IgD-negative memory B cell (primary cell): Measurements from ENCODE around the gene HRH4. TPM values are rescaled to one million over a fixed set of nuclear protein-coding genes. Genes with fewer than 3 reads are reported as not detected.

ENCODE experiments used
- H3K27ac Mint-ChIP-seq, 3 donors: one replicate each; pipeline ENCODE4 v1.8.0; 2020 to 2022; ENCODE audit warnings: mild to moderate bottlenecking in 3 of 3, mixed read lengths in 3 of 3, moderate library complexity in 1 of 3
- H3K27me3 Mint-ChIP-seq: one replicate; pipeline ENCODE4 v1.8.0; 2021; ENCODE audit warnings: mixed read lengths
- H3K36me3 Mint-ChIP-seq: one replicate; pipeline ENCODE4 v1.8.0; 2020; ENCODE audit warnings: mild to moderate bottlenecking, mixed read lengths
- H3K4me1 Mint-ChIP-seq, 3 donors: one replicate each; pipeline ENCODE4 v1.8.0; 2020 to 2022; ENCODE audit warnings: mixed read lengths in 3 of 3, mild to moderate bottlenecking in 1 of 3
- H3K4me3 Mint-ChIP-seq, 4 donors: one replicate each; pipeline ENCODE4 v1.8.0; 2020 to 2022; ENCODE audit warnings: mild to moderate bottlenecking in 4 of 4, mixed read lengths in 4 of 4, moderate library complexity in 3 of 4
- H3K9me3 Mint-ChIP-seq, 3 donors: one replicate each; pipeline ENCODE4 v1.8.0; 2020 to 2021; ENCODE audit warnings: mixed read lengths in 3 of 3, mild to moderate bottlenecking in 1 of 3
- polyA plus RNA-seq: library from polyadenylated mRNA; unstranded; fragments of 300-500 nt; fragmentation: Illumina TruSeq; gene quantifications from one replicate; pipeline ENCODE4 v1.2.3, GENCODE V29; 2021

Gene HRH4
- polyA plus RNA-seq, 1 donor from 2014 or later, result not detected

DNA sequence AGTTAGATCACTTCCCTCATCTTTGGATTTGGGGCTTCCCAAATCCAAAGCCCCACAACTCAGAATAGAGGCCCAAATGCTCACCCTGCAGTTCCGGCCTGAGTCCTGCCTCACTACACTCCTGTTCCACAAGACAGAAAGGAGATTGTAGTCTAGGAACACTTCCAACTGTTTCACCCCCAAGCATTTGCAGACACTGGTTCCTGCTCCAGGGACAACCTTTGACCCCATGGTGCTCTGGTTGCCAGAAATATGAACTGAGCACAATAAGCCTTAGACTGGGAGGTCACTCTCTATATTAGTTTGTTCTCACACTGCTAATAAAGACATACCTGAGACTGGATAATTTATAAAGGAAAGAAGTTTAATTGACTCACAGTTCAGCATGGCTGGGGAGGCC lies 49.0 kb downstream of the HRH4 start:
- no peak overlapping the region for H3K27ac Mint-ChIP-seq
- H3K4me3 Mint-ChIP-seq, result no peak overlapping the region

DNA sequence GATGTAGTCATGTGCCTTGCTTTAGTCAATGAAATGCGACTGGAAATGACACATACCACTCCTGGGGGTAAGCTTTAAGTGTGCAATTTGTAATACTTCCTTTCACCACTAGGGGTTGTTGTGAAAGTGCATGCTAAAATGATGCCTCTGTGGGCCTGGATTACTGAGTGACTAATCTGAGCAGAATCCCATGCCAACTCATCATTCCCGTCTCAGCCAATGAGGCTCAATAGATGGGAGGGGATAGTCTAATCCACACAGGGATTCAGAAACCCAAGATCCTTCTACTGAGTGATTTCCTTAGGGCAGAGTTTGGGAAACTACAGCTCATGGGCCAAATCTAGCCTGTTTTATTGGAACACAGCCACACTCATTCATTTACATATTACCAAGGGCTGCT lies 54.0 kb downstream of the HRH4 start:
- Mint-ChIP-seq H3K9me3 (no peaks in the 10 kb centered on the region), H3K4me1 (no peaks in the 10 kb centered on the region), H3K36me3 (no peaks in the 10 kb centered on the region), H3K4me3 (no peak overlapping the region), H3K27ac (no peak overlapping the region), H3K27me3 (peaks cover 3% of the 10 kb centered on the region)

More for the DNA sequence above, 49.0 kb downstream of the HRH4 start:
- no peaks in the 10 kb centered on the region for H3K4me1 Mint-ChIP-seq
- peaks cover 0 to 2% (median 2%) of the 10 kb centered on the region in 3 donors for H3K9me3 Mint-ChIP-seq
- H3K36me3 Mint-ChIP-seq, result no peaks in the 10 kb centered on the region
- H3K27me3 Mint-ChIP-seq, result no peaks in the 10 kb centered on the region

DNA sequence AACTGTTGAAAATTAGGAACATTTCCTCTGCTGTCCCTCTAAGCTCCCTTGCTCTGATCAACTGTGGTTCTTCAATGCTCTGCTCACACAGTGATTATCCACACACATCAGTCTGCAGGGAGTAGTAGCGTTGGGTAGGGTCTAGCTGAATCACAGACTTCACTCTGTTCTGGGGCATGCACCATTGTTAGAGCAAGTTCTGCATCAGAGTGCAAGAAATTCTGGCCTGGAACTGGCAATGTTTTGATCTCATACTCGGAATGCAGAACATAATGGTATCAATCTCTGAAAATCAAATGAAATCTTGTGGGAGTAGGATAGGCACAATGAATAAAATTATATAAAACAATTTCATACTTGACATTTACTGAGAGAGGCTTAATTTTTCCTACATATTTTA lies 55.3 kb downstream of the HRH4 start:
- Mint-ChIP-seq H3K36me3 (no peaks in the 10 kb centered on the region), H3K27me3 (peaks cover 3% of the 10 kb centered on the region), H3K4me3 (no peak overlapping the region), H3K4me1 (no peaks in the 10 kb centered on the region), H3K9me3 (no peaks in the 10 kb centered on the region), H3K27ac (no peak overlapping the region)

DNA sequence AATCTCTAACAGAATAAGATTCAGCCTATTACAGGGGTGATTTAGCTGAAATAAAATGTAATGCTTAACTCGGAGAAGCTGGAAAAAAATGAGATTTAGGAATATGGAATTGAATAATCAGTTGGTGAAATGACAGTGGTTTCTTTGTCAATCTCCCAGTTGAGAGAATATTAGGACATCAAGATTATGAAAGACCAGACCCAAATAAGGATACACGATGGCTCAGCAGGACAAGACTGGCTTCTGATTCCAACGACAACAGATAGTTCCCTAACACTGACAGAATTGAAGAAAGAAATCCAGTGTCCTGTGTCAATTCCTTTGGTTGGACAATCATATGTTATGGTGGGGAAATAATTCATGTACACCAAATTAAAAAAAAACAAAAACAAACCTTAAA lies 55.8 kb downstream of the HRH4 start:
- no peaks in the 10 kb centered on the region for H3K9me3 Mint-ChIP-seq
- H3K4me1 Mint-ChIP-seq, result no peaks in the 10 kb centered on the region
- H3K36me3 Mint-ChIP-seq, result no peaks in the 10 kb centered on the region
- peaks cover 3% of the 10 kb centered on the region for H3K27me3 Mint-ChIP-seq
- H3K27ac Mint-ChIP-seq, result no peak overlapping the region
- H3K4me3 Mint-ChIP-seq, result no peak overlapping the region

DNA sequence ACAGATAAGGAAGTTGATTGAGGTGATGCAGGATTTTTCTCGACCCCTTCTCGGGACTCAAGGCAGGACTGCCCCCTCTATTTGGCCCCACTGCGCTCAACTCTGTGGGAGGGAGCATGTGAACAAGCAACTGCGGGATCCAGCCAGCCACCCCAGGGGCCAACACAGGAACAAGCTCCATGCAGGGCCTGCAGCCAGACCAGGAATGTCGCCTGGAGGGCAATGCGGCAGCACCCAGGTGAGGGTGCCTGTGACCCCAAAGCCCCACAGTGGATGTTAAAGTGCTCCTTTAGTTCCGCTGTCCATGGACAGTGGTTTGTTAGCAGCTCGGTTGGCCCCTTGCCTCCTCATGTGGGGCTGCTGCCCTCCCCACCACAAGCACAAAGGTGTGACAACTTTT lies 57.1 kb downstream of the HRH4 start:
- H3K4me3 Mint-ChIP-seq, result no peak overlapping the region
- no peaks in the 10 kb centered on the region for H3K36me3 Mint-ChIP-seq
- no peaks in the 10 kb centered on the region for H3K9me3 Mint-ChIP-seq
- H3K27ac Mint-ChIP-seq, result no peak overlapping the region
- H3K27me3 Mint-ChIP-seq, result peaks cover 3% of the 10 kb centered on the region
- H3K4me1 Mint-ChIP-seq, result no peaks in the 10 kb centered on the region

DNA sequence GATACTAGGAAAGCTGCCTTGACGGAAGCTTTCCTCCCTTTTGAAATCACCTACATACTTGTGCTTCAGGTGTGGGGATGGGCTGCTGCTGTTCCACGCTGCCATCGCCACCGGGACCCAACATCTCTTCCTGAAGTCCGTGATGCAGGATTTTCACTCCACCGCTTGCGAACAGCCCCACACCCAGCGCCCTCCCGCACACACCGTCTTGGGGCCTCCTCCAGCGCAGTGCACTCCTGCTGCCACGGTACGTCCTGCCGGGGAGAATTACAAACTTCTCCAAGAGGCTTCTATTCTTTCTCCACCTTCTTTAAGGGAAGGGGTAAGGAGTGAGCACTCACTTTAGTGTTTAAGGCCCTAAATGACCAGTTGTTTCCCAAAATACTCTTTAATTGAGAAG lies 58.2 kb downstream of the HRH4 start:
- no peaks in the 10 kb centered on the region for H3K36me3 Mint-ChIP-seq
- no peak overlapping the region for H3K27ac Mint-ChIP-seq
- H3K9me3 Mint-ChIP-seq, result no peaks in the 10 kb centered on the region
- peaks cover 3% of the 10 kb centered on the region for H3K27me3 Mint-ChIP-seq
- no peaks in the 10 kb centered on the region for H3K4me1 Mint-ChIP-seq
- no peak overlapping the region for H3K4me3 Mint-ChIP-seq

Other genes with a start within 250 kb of the HRH4 start
- gene OSBPL1A, start 62.8 kb upstream of the HRH4 start, polyA plus RNA-seq, result 0.84 TPM
- 9.2 TPM for gene IMPACT, start 34.0 kb upstream of the HRH4 start, polyA plus RNA-seq